GM19452 (cell line): ENCODE data around the gene SGMS2.
A peak's percentile ranks its signal among the peaks of the same experiment; 100 is the strongest.

Source experiments
- ATAC-seq: cut with Tn5 transposase; IDR thresholded peaks from one replicate; pipeline ENCODE4 v1.9.1; 2021; ENCODE audit not compliant: unreplicated experiment

Gene SGMS2

DNA sequence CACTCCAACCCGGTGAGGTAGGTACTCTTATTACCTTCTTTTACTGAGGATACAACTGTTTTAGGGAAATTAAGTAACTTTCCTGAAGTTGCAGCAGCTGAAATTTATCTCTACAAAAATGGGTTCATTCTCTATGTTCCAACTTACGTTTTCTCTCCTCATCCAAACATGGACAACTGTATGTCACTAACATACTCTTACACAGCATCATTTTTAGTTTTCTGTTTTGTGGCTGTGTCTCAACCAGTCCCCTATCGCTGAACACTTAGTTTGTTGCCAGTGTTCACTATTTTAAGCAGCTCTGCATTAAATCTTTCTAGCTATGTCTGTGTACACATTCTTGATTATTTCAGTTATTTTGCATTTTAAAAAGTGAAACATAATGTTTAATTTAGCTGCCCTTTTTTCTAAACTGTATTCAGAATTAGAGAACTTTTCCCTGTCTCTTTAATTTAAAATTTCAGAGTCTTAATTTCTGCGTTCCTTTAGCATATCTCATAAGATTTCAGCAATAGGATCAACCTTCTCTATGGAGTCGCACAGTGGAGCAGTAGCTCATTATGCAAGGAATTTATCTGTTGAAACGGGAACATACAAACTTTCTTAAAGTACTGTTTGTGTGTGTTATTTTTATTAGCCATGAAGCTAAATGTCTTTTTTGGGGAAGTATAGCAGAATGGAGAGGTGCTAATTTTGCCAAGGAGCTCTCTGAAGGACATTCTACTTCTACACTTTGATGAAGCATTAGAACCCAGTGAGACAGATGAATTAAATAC, 3.8 kb downstream of the SGMS2 start:
- no peak for ATAC-seq

DNA sequence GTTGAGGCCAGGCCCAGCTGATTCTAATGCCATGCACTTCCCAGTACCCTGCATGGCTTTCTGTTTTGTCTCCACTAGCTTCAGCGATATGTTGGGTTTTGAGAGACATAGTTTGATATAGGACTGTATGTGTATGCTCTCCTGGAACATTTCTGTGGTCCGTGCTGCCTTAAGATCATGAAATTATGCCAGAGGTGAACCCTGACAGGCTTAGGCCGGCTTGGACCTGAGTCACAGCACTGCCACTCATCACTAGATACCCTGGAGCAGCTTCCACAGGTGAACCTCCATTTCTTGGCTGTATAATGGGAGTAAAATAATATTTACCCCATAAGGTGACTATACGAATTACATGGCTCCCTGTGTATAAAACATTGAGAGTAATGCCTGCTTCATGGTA, 6.4 kb downstream of the SGMS2 start:
- no peak for ATAC-seq

DNA sequence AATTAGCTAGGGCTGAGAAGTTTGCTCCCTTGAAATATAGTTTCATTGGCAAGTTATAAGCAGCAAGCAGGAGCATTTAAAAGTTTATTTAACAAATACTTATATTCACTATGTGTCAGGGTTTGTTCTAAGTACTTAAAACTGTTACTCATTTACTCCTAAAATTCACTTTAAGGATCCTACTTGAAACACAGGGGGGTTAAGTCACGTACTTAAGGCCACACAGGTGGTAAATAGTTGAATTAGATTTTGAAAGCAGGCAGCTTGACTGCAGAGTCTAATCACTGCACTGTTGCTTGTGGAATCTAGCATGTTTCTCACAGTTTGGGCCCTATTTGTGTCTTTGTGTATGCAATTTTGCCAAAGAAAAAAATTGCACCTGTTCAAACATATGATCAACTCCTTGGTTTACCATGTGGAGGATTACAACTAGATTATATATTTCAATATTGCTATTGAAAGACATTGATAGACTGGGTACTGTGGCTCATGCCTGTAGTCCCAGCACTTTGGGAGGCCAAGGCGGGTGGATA, 7.6 kb downstream of the SGMS2 start:
- no peak for ATAC-seq

DNA sequence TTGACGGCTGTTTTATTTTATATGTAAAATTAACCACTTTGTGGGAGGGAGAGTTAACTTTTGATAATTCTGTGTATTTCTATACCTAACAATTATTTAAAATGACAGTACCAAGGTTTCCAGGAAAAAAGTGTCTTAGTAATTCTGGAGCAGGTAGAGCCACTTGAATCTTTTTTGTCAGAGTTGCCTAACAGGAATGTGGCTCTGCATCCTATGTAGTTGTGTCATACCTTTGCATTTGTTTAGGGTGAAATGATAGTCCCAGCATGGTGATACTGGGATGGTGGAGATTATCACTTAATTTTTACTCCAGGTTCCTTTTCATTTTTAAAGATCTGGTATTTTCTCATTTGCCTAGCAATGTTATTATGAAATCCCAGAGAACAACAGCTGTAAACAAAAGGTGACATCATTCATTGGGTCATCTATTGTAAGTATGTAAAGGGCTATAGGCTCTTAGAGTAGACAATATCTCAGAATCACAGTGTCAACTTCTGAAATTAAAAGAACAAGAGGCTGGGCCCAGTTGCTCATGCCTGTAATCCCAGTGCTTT, 9.6 kb downstream of the SGMS2 start:
- ATAC-seq: no peak

DNA sequence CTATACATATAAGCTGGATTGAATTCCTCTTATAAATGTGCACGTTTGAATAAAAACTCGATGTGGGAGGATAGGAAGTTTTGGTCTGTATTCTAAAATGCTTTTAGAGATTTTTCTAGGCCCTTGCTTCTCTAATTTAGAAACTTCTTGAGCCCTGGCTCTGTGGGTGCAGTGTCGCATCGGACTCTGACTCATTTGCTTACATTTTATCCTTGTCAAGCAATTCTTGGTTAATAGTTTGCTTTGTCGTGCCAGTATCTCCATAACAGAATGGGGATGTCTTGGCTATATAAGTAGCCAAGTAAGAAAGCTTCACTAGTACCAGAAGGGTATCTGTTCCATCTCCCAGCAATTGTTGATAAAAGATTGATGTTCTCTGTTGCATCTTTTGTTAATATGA, 10.7 kb downstream of the SGMS2 start:
- ATAC-seq: no peak

DNA sequence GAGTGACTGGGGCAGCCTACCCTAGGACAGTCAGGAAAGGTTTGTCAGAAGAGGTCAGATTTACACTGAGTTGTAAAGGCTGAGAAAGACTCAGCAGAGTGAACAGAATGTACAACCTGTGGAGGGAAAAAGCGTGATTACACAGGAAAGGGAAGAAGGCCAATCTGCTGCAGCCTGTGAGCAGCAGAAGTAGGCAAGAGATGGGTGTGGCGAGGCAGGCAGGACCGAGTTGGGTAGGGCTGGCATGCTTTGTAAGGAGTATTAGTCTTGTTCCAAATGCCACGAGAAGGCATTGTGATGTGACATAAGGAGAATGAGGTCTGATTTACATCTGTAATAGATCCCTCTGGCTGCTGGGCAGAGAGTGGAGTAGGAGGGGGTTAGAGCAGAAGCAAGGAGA, 12.6 kb downstream of the SGMS2 start:
- ATAC-seq: no peak

DNA sequence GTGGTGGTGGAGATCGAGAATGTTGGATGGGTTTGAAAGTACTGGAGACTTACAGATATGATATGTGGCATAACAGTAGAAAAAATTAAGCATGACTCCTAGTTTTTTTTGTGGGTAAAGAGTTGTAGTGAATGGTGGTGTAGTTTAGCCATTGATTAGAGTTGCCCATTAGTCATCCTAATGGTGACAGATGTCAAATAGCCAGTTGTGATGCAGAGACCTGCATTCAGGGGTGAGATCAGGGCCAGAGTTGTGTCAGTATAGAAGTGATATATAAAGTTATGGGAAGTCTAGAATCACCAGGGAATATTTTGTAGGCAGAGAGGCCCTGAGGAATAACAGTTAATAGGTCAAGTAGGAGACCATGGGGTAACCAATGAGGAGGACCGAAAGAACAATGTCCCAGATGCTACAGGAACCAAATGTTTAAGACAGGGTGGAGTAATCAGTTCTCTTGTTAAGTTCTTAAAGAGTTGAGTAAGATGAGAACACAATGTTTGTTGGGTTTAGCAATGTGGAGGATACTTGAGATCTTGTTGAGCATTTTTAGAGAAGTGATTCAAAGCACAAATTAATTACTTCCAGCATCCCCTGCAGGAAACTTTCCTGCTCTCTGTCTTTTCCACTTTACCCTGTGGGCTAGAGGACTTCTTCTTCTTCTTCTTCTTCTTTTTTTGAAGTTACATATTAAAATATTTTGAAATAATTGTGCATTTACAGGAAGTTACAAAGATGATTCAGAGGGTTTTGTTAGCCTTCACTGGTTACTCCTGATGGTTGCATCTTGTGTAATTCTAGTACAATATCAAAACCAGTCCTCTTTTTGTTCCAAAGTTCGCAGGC, 13.3 kb downstream of the SGMS2 start:
- no peak for ATAC-seq

DNA sequence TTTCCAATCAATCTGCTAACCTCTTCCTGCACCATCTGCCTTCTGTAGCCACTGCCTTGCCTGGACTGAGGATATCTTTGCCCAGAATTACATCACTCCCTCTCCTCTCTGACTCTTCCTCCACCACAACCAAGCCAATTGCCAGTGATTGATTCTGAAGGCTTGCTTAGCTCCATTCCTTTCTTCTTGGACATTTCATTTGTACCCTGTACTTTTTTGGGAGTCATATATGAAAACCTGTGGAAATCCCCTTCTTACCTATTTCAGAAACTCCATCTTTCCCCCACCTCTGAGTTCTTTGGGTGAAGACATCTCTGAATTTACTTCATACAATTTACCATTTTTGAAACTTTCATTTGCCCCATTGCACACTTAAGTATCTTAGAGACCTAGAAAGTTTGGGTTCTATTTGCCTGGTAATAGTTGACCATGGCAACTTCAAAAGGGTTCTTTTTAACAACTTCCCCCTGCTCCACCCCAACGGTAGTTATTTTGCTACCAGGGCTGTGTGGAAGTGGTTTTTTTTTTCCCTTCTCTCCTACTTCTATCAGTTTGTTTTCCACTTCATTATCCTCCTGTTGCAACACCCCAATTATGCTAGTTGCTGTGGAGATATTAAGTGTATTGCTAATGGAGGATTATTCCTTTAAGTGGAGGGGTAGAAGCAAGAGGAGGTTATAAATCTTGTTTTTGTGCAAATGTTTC, 14.3 kb downstream of the SGMS2 start:
- no peak for ATAC-seq

DNA sequence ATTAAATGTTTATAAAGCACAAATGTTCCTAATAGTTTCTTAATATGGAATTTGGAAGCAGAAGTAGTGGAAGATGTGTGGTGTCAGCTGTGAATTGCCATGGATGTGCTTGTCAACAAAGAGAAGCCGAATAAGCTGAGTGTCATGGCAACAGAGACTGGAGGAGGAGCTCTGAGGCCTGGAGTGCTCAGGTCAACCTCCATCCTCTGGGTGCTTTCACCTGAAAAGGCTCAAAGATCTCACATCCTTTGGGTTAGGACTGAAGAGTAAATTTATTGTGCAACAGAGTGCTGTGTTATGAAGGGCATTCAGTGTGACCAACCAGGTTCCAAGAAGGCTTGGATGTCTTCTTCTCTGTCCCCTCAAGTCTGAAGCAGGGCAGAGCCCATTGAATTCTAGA, 18.7 kb downstream of the SGMS2 start:
- ATAC-seq: no peak

DNA sequence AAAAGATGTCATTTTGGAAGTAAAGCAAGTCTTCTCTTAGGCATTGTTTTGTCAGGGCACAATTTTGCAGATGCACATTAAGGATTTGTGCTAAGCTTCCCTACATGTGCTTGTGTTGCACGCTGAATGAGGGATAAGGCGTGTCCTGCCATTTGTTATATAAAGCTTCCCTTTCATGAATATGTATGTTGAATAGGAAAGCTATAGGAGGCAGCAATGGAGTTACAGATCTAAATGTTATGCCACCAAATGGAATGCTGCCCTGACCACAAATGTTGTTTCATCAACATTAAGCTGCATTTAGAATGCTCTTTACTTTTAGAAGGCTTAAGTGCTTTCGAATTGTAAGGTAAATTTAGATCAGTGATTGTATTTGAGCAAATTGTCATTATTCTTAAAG, 20.9 kb downstream of the SGMS2 start:
- no peak for ATAC-seq

DNA sequence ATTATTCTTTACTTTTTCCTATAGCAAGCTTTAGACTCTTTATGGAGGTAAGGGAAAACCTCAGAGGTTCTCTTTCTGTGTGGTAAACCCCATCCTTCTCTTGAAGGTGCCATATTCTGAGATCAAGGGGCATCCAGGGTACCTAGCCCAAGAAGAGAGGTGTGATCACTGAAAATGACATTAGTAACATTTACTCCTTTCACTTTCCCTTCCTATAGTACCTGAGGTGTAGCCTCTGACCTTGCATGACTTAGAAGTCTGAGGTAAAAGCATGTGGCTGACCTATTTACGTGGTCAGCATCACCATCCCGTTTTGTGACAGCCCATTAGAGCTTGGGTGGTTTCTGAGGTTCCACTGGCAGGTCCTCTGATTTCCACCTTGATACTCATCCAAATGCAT, 25.7 kb downstream of the SGMS2 start:
- no peak for ATAC-seq

DNA sequence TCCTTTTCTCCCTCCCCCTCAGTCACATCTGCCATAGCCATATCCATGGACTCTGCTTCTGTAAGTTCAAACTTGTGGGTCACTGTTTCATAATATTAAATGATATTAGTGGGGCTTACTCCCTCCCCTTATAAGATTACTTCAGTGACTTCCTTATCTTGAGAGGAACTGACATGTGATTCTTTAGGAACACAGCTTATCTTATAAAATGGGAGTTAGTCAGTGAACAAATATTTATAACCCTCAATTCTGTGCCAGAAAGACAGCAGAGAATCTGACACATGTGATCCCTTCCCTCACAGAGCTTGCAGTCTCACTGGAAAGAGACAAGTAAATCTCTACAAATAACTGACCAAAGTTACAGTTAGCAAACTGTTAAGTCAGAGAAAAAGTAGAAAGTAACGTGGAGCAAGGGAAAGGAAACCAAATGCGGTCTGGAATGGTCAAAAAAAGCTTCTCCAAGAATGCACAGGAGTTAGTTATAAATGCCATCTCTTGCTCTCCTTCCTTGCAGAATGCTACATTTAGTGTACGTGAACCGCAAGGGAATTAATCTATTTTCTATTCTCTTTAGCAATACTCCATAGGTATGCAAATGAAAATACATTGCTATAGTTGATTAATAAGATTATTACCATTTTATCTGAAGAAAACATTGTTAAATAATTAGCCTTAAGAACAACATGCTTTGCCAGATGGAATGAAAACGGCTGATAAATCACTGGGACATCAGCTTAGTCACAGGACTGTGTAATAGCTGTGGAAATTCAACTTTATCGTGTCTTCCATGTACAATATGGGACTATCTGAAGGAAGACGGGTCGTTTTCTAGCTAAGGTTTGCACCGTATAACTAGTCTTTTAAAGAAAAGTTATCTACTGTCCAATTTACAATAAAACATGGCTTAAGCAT, 29.0 kb downstream of the SGMS2 start:
- ATAC-seq: no peak

DNA sequence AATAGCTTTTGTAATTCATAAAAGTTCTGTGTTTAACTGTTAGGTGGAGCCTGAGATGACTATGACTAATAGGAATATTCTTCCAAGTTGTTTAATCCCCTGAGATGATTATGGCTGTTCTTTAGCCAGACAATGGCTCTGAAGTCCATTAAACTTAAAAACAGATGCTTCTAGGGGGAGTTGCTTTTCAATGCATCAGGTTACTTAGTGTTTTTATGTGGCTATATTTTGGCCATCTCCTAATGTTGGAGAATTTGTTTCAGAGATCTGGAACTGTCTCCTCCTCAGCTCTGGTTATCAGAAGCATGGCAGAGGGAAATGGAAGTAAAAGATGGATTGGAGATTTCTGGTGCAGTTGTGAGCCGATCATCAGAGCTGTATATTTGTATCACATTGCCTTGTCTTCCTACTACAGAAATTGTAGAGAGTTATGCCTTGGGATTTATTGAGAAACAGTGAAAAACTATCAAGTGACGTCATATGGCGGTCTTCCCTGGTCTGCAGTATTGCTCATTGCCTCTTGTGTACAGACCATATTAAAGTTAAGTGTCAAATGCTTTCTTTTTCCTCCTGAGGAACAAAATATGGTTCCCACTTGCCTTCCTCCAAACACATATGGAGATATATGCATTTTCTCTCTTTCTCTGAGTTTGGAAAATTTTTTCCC, 29.8 kb downstream of the SGMS2 start:
- no peak for ATAC-seq

DNA sequence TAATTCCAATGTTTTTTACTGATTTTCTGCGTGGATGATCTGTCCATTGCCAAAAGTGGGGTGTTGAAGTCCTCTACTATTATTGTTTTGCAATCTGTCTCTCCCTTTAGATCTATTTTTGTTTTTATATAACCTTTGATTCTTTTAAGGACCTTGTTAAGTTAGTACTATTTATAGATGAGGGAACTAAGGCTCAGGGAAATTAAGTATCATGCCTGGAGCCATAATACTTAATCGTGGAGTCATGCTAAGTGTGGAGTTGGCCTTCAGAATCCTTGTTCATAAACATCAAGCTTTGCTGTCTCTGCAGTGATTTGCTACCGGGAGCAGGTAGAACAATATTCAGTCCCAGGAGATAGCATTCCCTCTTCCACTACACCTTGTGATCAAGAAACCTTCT, 31.0 kb downstream of the SGMS2 start:
- ATAC-seq: no peak

DNA sequence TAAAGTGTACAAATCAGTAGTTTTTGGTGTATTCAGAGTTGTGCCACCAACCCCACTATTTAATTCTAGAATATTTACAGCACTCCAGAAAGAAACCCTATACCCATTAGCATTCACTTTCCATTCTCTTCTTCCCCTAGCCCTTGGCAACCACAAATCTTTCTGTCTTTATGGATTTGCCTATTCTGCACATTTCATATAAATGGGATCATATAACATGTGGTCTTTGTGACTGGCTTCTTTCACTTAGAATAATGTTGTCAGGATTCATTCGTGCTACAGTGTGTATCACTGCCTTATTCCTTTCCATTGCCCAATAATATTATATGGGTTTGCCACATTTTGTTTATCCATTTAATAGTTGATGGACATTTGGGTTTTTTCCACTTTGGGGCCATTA, 32.2 kb downstream of the SGMS2 start:
- no peak for ATAC-seq

DNA sequence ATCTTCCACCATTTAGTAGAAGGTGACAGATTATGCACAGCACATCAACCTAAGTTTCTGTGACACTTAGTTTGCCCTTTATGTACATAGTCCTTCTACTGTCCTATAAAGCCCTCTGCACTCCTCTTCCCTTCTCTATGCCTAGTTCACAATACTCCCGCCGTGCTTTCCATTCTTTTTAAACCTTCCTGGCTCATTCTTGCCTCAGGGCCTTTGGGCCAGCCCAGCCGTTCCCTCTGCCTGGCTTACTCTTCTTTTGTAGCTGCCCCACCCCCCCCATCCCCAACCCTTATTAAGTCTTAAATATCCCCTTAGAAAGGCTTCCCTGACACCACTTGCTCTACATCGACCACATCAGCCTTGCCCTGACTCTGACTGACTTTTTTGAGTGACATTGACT, 33.0 kb downstream of the SGMS2 start:
- no peak for ATAC-seq

DNA sequence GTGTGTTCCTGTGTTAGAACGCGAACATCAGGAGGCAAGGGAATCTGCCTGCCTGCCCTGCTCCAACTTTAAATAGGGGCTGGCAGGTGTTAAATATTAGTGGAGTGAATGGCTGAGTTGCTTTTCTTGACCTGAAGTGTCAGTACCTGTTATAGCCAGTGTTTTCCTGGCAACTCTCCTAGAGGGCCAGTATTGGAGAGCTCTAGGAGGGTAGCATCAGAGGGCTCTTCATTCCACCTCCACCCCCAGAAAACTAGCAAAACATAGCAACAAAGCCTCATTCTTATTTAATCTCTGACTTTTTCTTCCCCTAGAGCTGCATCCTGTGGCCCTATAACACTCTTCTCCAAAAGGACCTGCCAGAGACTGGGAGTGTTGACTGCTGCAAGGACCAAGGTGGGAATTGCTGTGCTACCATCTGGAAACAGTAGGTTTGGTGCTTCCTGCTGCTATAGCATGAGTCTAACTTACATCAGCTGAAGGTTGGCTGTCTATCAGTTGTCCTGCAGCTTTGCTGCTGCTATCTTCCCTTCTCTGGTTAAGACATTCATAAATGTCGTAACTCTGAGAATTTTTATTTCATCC, 33.5 kb downstream of the SGMS2 start:
- no peak for ATAC-seq

DNA sequence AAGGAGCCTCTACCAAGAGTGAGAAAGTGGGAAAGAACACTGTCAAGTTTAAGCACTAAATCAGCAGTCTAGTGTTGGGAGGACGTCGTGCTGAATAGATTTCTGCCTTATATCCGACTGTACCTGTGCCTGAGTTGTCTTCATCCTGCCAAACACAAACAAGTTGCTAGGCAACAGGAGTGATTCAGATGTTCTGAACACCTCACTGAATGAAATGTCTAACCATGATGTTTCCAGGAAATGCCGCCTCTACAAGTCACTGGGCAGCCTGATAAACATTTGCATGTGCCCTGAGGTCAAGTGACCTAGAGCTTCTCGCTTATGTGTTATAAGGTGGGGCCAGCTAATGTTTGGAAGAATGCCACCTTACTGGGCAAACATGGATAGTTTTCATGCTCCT, 37.9 kb downstream of the SGMS2 start:
- peak; percentile 62 for ATAC-seq

DNA sequence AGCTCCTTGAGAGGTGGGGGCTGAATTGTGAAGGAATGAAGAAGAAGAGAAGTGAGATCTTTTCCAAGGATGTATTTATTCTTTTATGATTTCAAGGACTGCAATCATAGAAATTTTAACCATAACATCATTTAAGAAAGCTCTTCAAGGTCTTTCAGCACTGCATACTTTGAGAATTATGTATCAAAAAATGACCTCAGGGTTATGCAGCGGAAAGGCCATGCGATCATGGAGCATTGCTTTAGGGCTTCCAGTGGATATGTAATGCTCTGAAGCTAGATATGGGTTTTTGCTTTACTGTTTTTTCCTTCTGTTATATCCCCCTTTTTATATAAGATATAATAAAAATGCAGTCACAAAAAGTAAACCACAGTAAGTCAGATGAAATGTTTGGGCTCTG, 38.7 kb downstream of the SGMS2 start:
- ATAC-seq: no peak
